Measurements from ENCODE around the gene CWF19L1. TPM values are rescaled to one million over a fixed set of nuclear protein-coding genes. Genes with fewer than 3 reads are reported as not detected.
"Not testable (repeated sequence)": the region's sequence is repeated elsewhere in the genome, so short reads cannot be mapped to it uniquely, and the experiment has no call there.

Gene CWF19L1
- total and polyA plus RNA-seq, 2 donors (not counting 3 experiments of a cell fraction or from before 2014, with no cell fraction given) = 11.5 to 29.9 TPM

DNA sequence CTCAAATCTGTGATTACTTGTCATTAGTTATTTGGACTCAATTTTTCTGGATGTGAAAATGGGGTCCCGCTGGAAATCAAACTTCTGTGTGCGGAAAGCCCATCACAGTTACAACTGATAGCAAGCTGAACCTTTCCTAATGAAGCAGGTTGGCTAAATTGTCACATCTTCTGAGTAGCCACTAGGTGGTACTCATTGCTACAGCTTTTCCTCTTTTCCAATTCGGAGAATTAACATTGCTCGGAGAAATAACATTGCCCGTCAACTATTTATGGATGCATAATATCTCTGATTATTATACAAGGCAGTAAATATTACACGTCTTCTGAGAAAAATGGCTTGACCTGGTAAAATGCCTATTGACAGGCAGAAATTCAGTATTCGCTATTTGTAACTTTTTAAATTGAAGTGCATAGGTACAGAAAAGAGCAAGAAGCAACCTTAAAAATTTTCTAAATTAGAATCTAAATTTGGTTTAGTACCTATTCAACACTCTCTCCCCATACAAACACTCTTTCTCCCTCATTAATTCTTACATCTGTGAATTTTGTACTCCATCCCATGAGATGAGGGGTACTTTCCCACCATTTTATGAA is 36.4 kb upstream of the CWF19L1 start:
- no peak overlapping the region for H3K9ac ChIP-seq (replicated peaks; ENCODE audit: extremely low read depth, insufficient read depth, low read length)
- DNase-seq (ENCODE audit: low read depth, low spot score) (peak; percentile 22), FAIRE-seq (peak; percentile 38)
- no peak overlapping the region for H2AFZ ChIP-seq (ENCODE audit: low read depth, low read length)
- H3K9me3 ChIP-seq (replicated peaks; ENCODE audit: control insufficient read depth, insufficient read depth, low read length) = no peaks in the 10 kb centered on the region
- TF ChIP-seq MYC (IDR thresholded peaks at IDR 0.05; ENCODE audit: low read depth, low read length) = no peak
- TF ChIP-seq CTCF (IDR thresholded peaks at IDR 0.05; ENCODE audit: extremely low read depth in 1 of 2, insufficient read depth in 1 of 2, low read depth in 1 of 2, low read length in 2 of 2) = peak; percentile 52
- TF ChIP-seq JUN (IDR thresholded peaks at IDR 0.05; ENCODE audit: borderline replicate concordance, insufficient read depth, insufficient read length, low read depth) = no peak
- TF ChIP-seq FOS (IDR thresholded peaks at IDR 0.05; ENCODE audit: borderline replicate concordance, insufficient read depth, low read length) = no peak
- ChIA-PET POLR2A (interaction anchor here (0.6 kb wide), 1 partner anchor 15 kb away, joined by 5 read pairs; no protein-coding TSS in a partner anchor), CTCF (interaction anchor here (0.6 to 3.8 kb wide), 23 partner anchors 9 to 617 kb away, joined by 3 to 47 read pairs (median 5); partner anchors contain the start of genes BLOC1S2 and HIF1AN)
- intact Hi-C loops (cut with micrococcal nuclease) (loop anchor here (1.0 kb wide), 1 partner anchor 129 kb away; no protein-coding TSS in a partner anchor), dilution Hi-C loops (cut with MboI; ENCODE audit: extremely low pct_ligation_motif_present, low sequenced_read_pairs) (no loop called here)
- H3K27ac ChIP-seq (ENCODE audit: insufficient read depth, low read depth, low read length) = no peak overlapping the region
- H3K79me2 ChIP-seq (ENCODE audit: control insufficient read depth, insufficient read depth, low read length) = no peaks in the 10 kb centered on the region
- H3K4me3 ChIP-seq (replicated peaks in 1 of 3; ENCODE audit: insufficient read depth in 1 of 3, low read depth in 1 of 3, low read length in 3 of 3) = no peak overlapping the region
- H3K27me3 ChIP-seq (ENCODE audit: control insufficient read depth in 2 of 2, insufficient read depth in 2 of 2, low read length in 2 of 2) = peaks cover 11 to 18% of the 10 kb centered on the region in 2 experiments
- H3K36me3 ChIP-seq (ENCODE audit: control insufficient read depth in 2 of 2, extremely low read depth in 1 of 2, insufficient read depth in 2 of 2, low read length in 2 of 2) = no peaks in the 10 kb centered on the region
- H3K4me2 ChIP-seq (ENCODE audit: insufficient read depth, low read length) = no peak overlapping the region
- no TSS peak for BruUV-seq (replicated peaks)
- no peaks in the 10 kb centered on the region for H4K20me1 ChIP-seq (replicated peaks; ENCODE audit: control insufficient read depth, extremely low read depth, insufficient read depth, low read length)
- H3K4me1 ChIP-seq (ENCODE audit: control insufficient read depth, extremely low read depth, insufficient read depth, low read length) = no peaks in the 10 kb centered on the region
- H3K9me1 ChIP-seq (replicated peaks; ENCODE audit: control insufficient read depth, extremely low read depth, insufficient read depth, low read length) = no peaks in the 10 kb centered on the region

- dilution Hi-C loops (cut with MboI; ENCODE audit: extremely low pct_ligation_motif_present, low sequenced_read_pairs); CTCF ChIA-PET; H3K9ac ChIP-seq (replicated peaks; ENCODE audit: extremely low read depth, insufficient read depth, low read length); H3K9me3 ChIP-seq (replicated peaks; ENCODE audit: control insufficient read depth, insufficient read depth, low read length); DNase-seq (ENCODE audit: low read depth, low spot score); intact Hi-C loops (cut with micrococcal nuclease); POLR2A ChIA-PET; H3K9me1 ChIP-seq (replicated peaks; ENCODE audit: control insufficient read depth, extremely low read depth, insufficient read depth, low read length); H3K4me1 ChIP-seq (ENCODE audit: control insufficient read depth, extremely low read depth, insufficient read depth, low read length); H3K27ac ChIP-seq (ENCODE audit: insufficient read depth, low read depth, low read length); H3K4me3 ChIP-seq (replicated peaks in 1 of 3; ENCODE audit: insufficient read depth in 1 of 3, low read depth in 1 of 3, low read length in 3 of 3); H3K36me3 ChIP-seq (ENCODE audit: control insufficient read depth in 2 of 2, extremely low read depth in 1 of 2, insufficient read depth in 2 of 2, low read length in 2 of 2); BruUV-seq (replicated peaks); H2AFZ ChIP-seq (ENCODE audit: low read depth, low read length); H3K4me2 ChIP-seq (ENCODE audit: insufficient read depth, low read length); H3K79me2 ChIP-seq (ENCODE audit: control insufficient read depth, insufficient read depth, low read length); FAIRE-seq; H4K20me1 ChIP-seq (replicated peaks; ENCODE audit: control insufficient read depth, extremely low read depth, insufficient read depth, low read length): not testable (repeated sequence)
- peaks cover 8 to 13% of the 10 kb centered on the region in 2 experiments for H3K27me3 ChIP-seq (ENCODE audit: control insufficient read depth in 2 of 2, insufficient read depth in 2 of 2, low read length in 2 of 2)
Measured at GRCh38 chr10:100301123-100301522, 33.7 kb upstream of the CWF19L1 start.

Measured in endothelial cell of umbilical vein (primary cell).